ENCODE measurements around the gene APLP2. TPM values are rescaled to one million over a fixed set of nuclear protein-coding genes. Genes with fewer than 3 reads are reported as not detected.
A peak's percentile ranks its signal among the peaks of the same experiment; 100 is the strongest.

APLP2 gene
- total and polyA plus RNA-seq, 10 donors: 47.4 to 248 (median 181) TPM

DNA sequence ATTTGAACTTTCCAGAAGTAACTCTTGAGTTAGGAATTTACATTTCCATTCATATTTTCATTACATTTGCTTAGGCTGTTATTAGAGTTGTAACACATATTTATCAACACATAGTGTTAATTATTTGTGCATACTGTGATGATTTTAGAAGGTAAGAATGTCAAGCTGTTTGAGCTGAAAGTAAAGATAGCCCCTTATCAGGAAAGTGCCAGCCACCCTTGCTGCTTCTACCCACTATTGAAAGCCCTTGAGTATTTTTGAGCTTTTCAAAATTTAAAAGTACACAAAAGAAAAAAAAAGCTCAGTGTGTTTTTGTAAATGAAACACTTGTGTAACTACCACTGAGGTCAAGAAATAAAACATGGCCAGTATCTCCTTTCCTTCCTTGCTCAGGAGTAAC, 8.0 kb downstream of the APLP2 start:
- DNase-seq: no peak
- Histone ChIP-seq H3K9me3 (no peaks in the 10 kb centered on the region), H3K27me3 (replicated peaks in 1 of 7) (no peaks in the 10 kb centered on the region), H3K4me3 (no peak overlapping the region), H3K36me3 (peaks cover 0 to 6% (median 0%) of the 10 kb centered on the region in 6 donors), H3K27ac (no peak overlapping the region), H3K4me1 (peaks cover 0 to 69% (median 5%) of the 10 kb centered on the region in 6 donors)
- TF ChIP-seq POLR2AphosphoS5 (IDR thresholded peaks at IDR 0.05) (no peak), POLR2A (IDR thresholded peaks at IDR 0.05) (no peak)
- TF ChIP-seq, protein P1, sequence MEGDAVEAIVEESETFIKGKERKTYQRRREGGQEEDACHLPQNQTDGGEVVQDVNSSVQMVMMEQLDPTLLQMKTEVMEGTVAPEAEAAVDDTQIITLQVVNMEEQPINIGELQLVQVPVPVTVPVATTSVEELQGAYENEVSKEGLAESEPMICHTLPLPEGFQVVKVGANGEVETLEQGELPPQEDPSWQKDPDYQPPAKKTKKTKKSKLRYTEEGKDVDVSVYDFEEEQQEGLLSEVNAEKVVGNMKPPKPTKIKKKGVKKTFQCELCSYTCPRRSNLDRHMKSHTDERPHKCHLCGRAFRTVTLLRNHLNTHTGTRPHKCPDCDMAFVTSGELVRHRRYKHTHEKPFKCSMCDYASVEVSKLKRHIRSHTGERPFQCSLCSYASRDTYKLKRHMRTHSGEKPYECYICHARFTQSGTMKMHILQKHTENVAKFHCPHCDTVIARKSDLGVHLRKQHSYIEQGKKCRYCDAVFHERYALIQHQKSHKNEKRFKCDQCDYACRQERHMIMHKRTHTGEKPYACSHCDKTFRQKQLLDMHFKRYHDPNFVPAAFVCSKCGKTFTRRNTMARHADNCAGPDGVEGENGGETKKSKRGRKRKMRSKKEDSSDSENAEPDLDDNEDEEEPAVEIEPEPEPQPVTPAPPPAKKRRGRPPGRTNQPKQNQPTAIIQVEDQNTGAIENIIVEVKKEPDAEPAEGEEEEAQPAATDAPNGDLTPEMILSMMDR (IDR thresholded peaks at IDR 0.05 in 8 of 11, conservative IDR thresholded peaks at IDR 0.05 in 3 of 11): no peak
- intact Hi-C loops (cut with DNase I; ENCODE audit: low total_unique reads): loop anchor here (10.0 kb wide), 1 partner anchor 47 kb away; no protein-coding TSS in a partner anchor

DNA sequence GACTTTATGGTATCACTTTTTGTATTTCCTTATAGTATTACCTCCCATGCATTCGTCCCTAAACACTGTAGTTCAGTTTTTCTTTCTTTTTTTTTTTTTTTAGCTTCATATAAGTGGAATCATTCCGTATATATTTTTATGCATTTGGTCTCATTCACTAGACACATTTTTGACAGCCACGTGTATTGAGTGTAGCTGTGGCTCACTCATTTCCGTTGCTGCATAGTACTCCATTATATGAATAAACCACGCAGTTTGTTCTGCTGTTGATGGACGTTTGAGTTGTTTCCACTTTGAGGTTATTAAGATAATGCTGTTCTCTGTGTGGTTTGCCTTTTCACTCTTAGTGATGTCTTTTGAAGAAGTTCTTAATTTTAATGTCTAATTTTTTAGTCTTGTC, 8.4 kb downstream of the APLP2 start:
- 70 to 81% (median 72%) methylated on average over 6 of the region's 6 CpGs for WGBS, 5 donors
- H3K4me3 ChIP-seq: no peak overlapping the region
- peaks cover 0 to 6% (median 0%) of the 10 kb centered on the region in 6 donors for H3K36me3 ChIP-seq
- no peaks in the 10 kb centered on the region for H3K27me3 ChIP-seq (replicated peaks in 1 of 7)
- H3K4me1 ChIP-seq: peaks cover 0 to 65% (median 4%) of the 10 kb centered on the region in 6 donors
- H3K9me3 ChIP-seq: no peaks in the 10 kb centered on the region
- TF ChIP-seq, protein P1 (IDR thresholded peaks at IDR 0.05 in 8 of 11, conservative IDR thresholded peaks at IDR 0.05 in 3 of 11): no peak
- TF ChIP-seq POLR2A (IDR thresholded peaks at IDR 0.05) (no peak), POLR2AphosphoS5 (IDR thresholded peaks at IDR 0.05) (no peak)
- H3K27ac ChIP-seq: no peak overlapping the region
- intact Hi-C loops (cut with DNase I; ENCODE audit: low total_unique reads): loop anchor here (10.0 kb wide), 1 partner anchor 47 kb away; no protein-coding TSS in a partner anchor
- DNase-seq: no peak

DNA sequence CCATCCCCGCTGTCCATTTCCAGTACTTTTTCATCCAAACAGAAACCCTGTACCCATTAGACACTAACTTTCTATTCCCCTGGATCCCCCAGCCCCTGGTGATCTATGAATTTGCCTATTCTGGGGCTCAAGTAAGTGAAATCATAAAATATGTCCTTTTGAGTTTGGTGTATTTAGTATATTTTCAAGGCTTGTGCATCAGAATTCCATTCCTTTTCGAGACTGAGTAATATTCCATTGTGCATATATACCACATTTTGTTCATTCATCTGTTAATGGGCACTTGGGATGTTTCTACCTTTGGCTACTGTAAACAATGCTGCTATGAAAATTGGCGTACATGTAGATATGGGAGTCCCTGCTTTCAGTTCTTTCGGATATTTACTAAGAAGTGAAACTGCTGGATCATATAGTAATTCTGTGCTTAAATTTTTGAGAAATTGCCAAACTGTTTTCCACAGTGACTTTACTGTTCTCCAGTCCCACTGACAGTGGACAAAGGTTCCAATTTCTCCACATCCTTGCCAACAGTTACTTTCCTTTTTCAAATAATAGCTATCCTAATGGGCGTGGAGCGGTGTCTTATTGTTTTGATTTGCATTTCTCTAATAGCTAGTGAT, 16.1 kb downstream of the APLP2 start:
- DNase-seq: no peak
- Histone ChIP-seq H3K27ac (peak overlapping the region in 2 of 8 donors; percentile 14 to 15), H3K27me3 (replicated peaks in 1 of 7) (no peaks in the 10 kb centered on the region), H3K36me3 (peaks cover 0 to 6% (median 0%) of the 10 kb centered on the region in 6 donors), H3K9me3 (no peaks in the 10 kb centered on the region), H3K4me1 (peaks cover 12 to 54% (median 23%) of the 10 kb centered on the region in 6 donors), H3K4me3 (no peak overlapping the region)
- intact Hi-C loops (cut with DNase I; ENCODE audit: low total_unique reads): no loop called here
- TF ChIP-seq, protein P1 (IDR thresholded peaks at IDR 0.05 in 8 of 11, conservative IDR thresholded peaks at IDR 0.05 in 3 of 11): no peak
- no peak for TF ChIP-seq POLR2A (IDR thresholded peaks at IDR 0.05)
- TF ChIP-seq POLR2AphosphoS5 (IDR thresholded peaks at IDR 0.05): no peak
- WGBS, 5 donors: 86 to 94% (median 89%) methylated on average over 6 of the region's 6 CpGs

DNA sequence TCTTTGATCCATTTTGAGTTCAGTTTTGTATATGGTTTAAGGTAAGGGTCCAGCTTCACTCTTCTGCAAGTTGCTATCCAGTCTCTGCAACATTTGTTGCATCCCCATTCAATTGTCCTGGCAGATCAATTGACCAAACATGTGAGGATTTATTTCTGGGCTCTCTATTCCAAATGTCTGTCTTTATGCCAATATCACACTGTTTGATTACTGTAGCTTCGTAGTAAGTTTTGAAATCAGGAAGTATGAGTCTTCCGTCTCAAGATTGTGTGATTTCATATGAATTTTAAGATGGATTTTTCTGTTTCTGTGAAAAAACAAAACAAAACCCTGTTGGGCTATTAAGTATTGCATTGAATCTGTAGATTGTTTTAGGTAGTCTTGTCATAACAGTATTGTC, 17.0 kb downstream of the APLP2 start:
- peaks cover 12 to 54% (median 23%) of the 10 kb centered on the region in 6 donors for H3K4me1 ChIP-seq
- intact Hi-C loops (cut with DNase I; ENCODE audit: low total_unique reads): no loop called here
- H3K36me3 ChIP-seq: peaks cover 0 to 6% (median 0%) of the 10 kb centered on the region in 6 donors
- no peak overlapping the region for H3K4me3 ChIP-seq
- no peaks in the 10 kb centered on the region for H3K9me3 ChIP-seq
- WGBS, 5 donors: 49 to 69% (median 52%) methylated on average over 2 of the region's 2 CpGs
- DNase-seq: no peak
- no peak overlapping the region for H3K27ac ChIP-seq
- TF ChIP-seq POLR2A (IDR thresholded peaks at IDR 0.05): no peak
- TF ChIP-seq POLR2AphosphoS5 (IDR thresholded peaks at IDR 0.05): no peak
- TF ChIP-seq, protein P1 (IDR thresholded peaks at IDR 0.05 in 8 of 11, conservative IDR thresholded peaks at IDR 0.05 in 3 of 11): no peak
- H3K27me3 ChIP-seq (replicated peaks in 1 of 7): no peaks in the 10 kb centered on the region
